ENCODE results near the gene MTMR4.

The MTMR4 gene

GRCh38 chr17:58533616-58534188 is 19.3 kb upstream of the MTMR4 start:
- peaks cover 6% of the 10 kb centered on the region for H3K4me1 ChIP-seq (ENCODE audit: low read depth, poor library complexity, severe bottlenecking)
- no peak for TF ChIP-seq CTCF (conservative IDR thresholded peaks at IDR 0.05; ENCODE audit: low read depth, low read length)
- H3K79me2 ChIP-seq (ENCODE audit: insufficient read depth, low read depth): no peaks in the 10 kb centered on the region
- 0 out of 2 replicates have a peak, but pooled peaks cover 9% of the 10 kb centered on the region for H3K27me3 ChIP-seq (ENCODE audit: insufficient read depth, low read depth)
- no peaks in the 10 kb centered on the region for H3K36me3 ChIP-seq (ENCODE audit: insufficient read depth)
- H3K4me2 ChIP-seq: no peak overlapping the region
- H3K9ac ChIP-seq: no peak overlapping the region
- no peak overlapping the region for H3K4me3 ChIP-seq (IDR thresholded peaks at IDR 0.05; ENCODE audit: insufficient read depth, low read depth, low read length)
- H4K20me1 ChIP-seq (ENCODE audit: insufficient read depth): no peaks in the 10 kb centered on the region
- no peak overlapping the region for H3K27ac ChIP-seq
- no peak overlapping the region for H2AFZ ChIP-seq (ENCODE audit: low read depth)

- Histone ChIP-seq H3K4me1 (ENCODE audit: low read depth, poor library complexity, severe bottlenecking) (peaks cover 6% of the 10 kb centered on the region), H3K4me2 (peak overlapping the region; percentile 98; the same call in 1 of the 2 replicates), H4K20me1 (ENCODE audit: insufficient read depth) (no peaks in the 10 kb centered on the region), H3K36me3 (ENCODE audit: insufficient read depth) (no peaks in the 10 kb centered on the region), H3K4me3 (IDR thresholded peaks at IDR 0.05; ENCODE audit: insufficient read depth, low read depth, low read length) (no peak overlapping the region), H3K27me3 (ENCODE audit: insufficient read depth, low read depth) (0 out of 2 replicates have a peak, but pooled peaks cover 9% of the 10 kb centered on the region), H3K9ac (no peak overlapping the region; the same call in 1 of the 2 replicates), H3K27ac (no peak overlapping the region), H3K79me2 (ENCODE audit: insufficient read depth, low read depth) (no peaks in the 10 kb centered on the region), H2AFZ (ENCODE audit: low read depth) (peak overlapping the region; percentile 72; the same call in 1 of the 2 replicates)
- no peak for TF ChIP-seq CTCF (conservative IDR thresholded peaks at IDR 0.05; ENCODE audit: low read depth, low read length)
These were observed 18.1 kb upstream of the MTMR4 start for GRCh38 chr17:58532555-58532951.

GRCh38 chr17:58531661-58532554 is 17.5 kb upstream of the MTMR4 start:
- no peak overlapping the region for H3K4me3 ChIP-seq (IDR thresholded peaks at IDR 0.05; ENCODE audit: insufficient read depth, low read depth, low read length)
- 0 out of 2 replicates have a peak, but pooled peaks cover 9% of the 10 kb centered on the region for H3K27me3 ChIP-seq (ENCODE audit: insufficient read depth, low read depth)
- no peak overlapping the region for H3K27ac ChIP-seq
- H3K9ac ChIP-seq: no peak overlapping the region; the same call in 1 of the 2 replicates
- H4K20me1 ChIP-seq (ENCODE audit: insufficient read depth): no peaks in the 10 kb centered on the region
- H3K4me2 ChIP-seq: peak overlapping the region; percentile 98
- H3K36me3 ChIP-seq (ENCODE audit: insufficient read depth): no peaks in the 10 kb centered on the region
- peak overlapping the region; percentile 72 for H2AFZ ChIP-seq (ENCODE audit: low read depth)
- H3K79me2 ChIP-seq (ENCODE audit: insufficient read depth, low read depth): no peaks in the 10 kb centered on the region
- H3K4me1 ChIP-seq (ENCODE audit: low read depth, poor library complexity, severe bottlenecking): peaks cover 10% of the 10 kb centered on the region
- TF ChIP-seq CTCF (conservative IDR thresholded peaks at IDR 0.05; ENCODE audit: low read depth, low read length): no peak

- peaks cover 12% of the 10 kb centered on the region for H3K4me1 ChIP-seq (ENCODE audit: low read depth, poor library complexity, severe bottlenecking)
- no peaks in the 10 kb centered on the region for H3K79me2 ChIP-seq (ENCODE audit: insufficient read depth, low read depth)
- H3K4me2 ChIP-seq: no peak overlapping the region
- no peaks in the 10 kb centered on the region for H3K36me3 ChIP-seq (ENCODE audit: insufficient read depth)
- TF ChIP-seq CTCF (conservative IDR thresholded peaks at IDR 0.05; ENCODE audit: low read depth, low read length): no peak
- no peak overlapping the region for H2AFZ ChIP-seq (ENCODE audit: low read depth)
- 0 out of 2 replicates have a peak, but pooled peaks cover 9% of the 10 kb centered on the region for H3K27me3 ChIP-seq (ENCODE audit: insufficient read depth, low read depth)
- H3K4me3 ChIP-seq (IDR thresholded peaks at IDR 0.05; ENCODE audit: insufficient read depth, low read depth, low read length): no peak overlapping the region
- no peaks in the 10 kb centered on the region for H4K20me1 ChIP-seq (ENCODE audit: insufficient read depth)
- no peak overlapping the region for H3K9ac ChIP-seq
- H3K27ac ChIP-seq: no peak overlapping the region
These were observed 16.7 kb upstream of the MTMR4 start for GRCh38 chr17:58531122-58531521.

Measured in KMS-11 (cell line).